ENCODE measurements around the gene PACRG. TPM values are rescaled to one million over a fixed set of nuclear protein-coding genes. Genes with fewer than 3 reads are reported as not detected.

The PACRG gene
- total RNA-seq, 1 donor from 2014 or later: 2.4 TPM

- no peak overlapping the region for H3K4me3 Mint-ChIP-seq (ENCODE audit: low read depth)
- peaks cover 3% of the 10 kb centered on the region for H3K9me3 Mint-ChIP-seq (ENCODE audit: low read depth)
- peaks cover 11% of the 10 kb centered on the region for H3K4me1 Mint-ChIP-seq (ENCODE audit: low read depth)
- DNase-seq (ENCODE audit: low spot score, unreplicated experiment): no peak
- H3K27ac Mint-ChIP-seq: no peak overlapping the region
- H3K36me3 Mint-ChIP-seq (ENCODE audit: insufficient read depth): no peaks in the 10 kb centered on the region
- TF ChIP-seq, protein P1, sequence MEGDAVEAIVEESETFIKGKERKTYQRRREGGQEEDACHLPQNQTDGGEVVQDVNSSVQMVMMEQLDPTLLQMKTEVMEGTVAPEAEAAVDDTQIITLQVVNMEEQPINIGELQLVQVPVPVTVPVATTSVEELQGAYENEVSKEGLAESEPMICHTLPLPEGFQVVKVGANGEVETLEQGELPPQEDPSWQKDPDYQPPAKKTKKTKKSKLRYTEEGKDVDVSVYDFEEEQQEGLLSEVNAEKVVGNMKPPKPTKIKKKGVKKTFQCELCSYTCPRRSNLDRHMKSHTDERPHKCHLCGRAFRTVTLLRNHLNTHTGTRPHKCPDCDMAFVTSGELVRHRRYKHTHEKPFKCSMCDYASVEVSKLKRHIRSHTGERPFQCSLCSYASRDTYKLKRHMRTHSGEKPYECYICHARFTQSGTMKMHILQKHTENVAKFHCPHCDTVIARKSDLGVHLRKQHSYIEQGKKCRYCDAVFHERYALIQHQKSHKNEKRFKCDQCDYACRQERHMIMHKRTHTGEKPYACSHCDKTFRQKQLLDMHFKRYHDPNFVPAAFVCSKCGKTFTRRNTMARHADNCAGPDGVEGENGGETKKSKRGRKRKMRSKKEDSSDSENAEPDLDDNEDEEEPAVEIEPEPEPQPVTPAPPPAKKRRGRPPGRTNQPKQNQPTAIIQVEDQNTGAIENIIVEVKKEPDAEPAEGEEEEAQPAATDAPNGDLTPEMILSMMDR (IDR thresholded peaks at IDR 0.05; ENCODE audit: unreplicated experiment): no peak
- peaks cover 39% of the 10 kb centered on the region for H3K27me3 Mint-ChIP-seq
Observed at GRCh38 chr6:163187606-163188005, 459.8 kb downstream of the PACRG start.

DNA sequence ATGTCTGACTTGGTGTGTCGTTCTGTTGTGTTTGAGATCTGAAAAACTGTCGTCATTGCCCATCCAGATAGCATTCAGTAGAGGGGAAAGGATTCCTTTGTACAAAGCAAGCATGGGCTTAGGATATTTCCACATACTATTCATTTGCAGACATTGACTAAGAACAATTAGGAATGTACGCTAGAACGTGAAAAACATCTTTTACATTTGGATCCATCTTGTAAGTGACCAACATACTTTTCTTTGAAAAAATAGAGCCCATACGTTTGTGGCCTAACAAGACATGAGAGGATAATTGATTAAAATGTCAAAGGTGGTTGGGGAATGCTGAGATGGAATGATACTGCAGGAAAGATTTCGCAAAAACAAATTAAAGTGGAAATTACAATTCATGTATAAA lies 461.0 kb downstream of the PACRG start:
- H3K9me3 Mint-ChIP-seq (ENCODE audit: low read depth): peaks cover 3% of the 10 kb centered on the region
- no peaks in the 10 kb centered on the region for H3K36me3 Mint-ChIP-seq (ENCODE audit: insufficient read depth)
- H3K27ac Mint-ChIP-seq: no peak overlapping the region
- peaks cover 14% of the 10 kb centered on the region for H3K4me1 Mint-ChIP-seq (ENCODE audit: low read depth)
- no peak for DNase-seq (ENCODE audit: low spot score, unreplicated experiment)
- TF ChIP-seq, protein P1 (IDR thresholded peaks at IDR 0.05; ENCODE audit: unreplicated experiment): no peak
- H3K27me3 Mint-ChIP-seq: peaks cover 32% of the 10 kb centered on the region
- H3K4me3 Mint-ChIP-seq (ENCODE audit: low read depth): no peak overlapping the region

GRCh38 chr6:163189609-163190008 lies 461.8 kb downstream of the PACRG start:
- TF ChIP-seq, protein P1 (IDR thresholded peaks at IDR 0.05; ENCODE audit: unreplicated experiment): no peak
- Mint-ChIP-seq H3K27ac (no peak overlapping the region), H3K36me3 (ENCODE audit: insufficient read depth) (no peaks in the 10 kb centered on the region), H3K27me3 (peaks cover 35% of the 10 kb centered on the region), H3K9me3 (ENCODE audit: low read depth) (peaks cover 3% of the 10 kb centered on the region), H3K4me3 (ENCODE audit: low read depth) (no peak overlapping the region), H3K4me1 (ENCODE audit: low read depth) (peaks cover 14% of the 10 kb centered on the region)
- DNase-seq (ENCODE audit: low spot score, unreplicated experiment): no peak

GRCh38 chr6:163190786-163191185 lies 463.0 kb downstream of the PACRG start:
- TF ChIP-seq, protein P1 (IDR thresholded peaks at IDR 0.05; ENCODE audit: unreplicated experiment): no peak
- Mint-ChIP-seq H3K27me3 (peaks cover 40% of the 10 kb centered on the region), H3K4me1 (ENCODE audit: low read depth) (peaks cover 14% of the 10 kb centered on the region), H3K4me3 (ENCODE audit: low read depth) (no peak overlapping the region), H3K36me3 (ENCODE audit: insufficient read depth) (no peaks in the 10 kb centered on the region), H3K27ac (no peak overlapping the region), H3K9me3 (ENCODE audit: low read depth) (peaks cover 3% of the 10 kb centered on the region)
- DNase-seq (ENCODE audit: low spot score, unreplicated experiment): no peak

DNA sequence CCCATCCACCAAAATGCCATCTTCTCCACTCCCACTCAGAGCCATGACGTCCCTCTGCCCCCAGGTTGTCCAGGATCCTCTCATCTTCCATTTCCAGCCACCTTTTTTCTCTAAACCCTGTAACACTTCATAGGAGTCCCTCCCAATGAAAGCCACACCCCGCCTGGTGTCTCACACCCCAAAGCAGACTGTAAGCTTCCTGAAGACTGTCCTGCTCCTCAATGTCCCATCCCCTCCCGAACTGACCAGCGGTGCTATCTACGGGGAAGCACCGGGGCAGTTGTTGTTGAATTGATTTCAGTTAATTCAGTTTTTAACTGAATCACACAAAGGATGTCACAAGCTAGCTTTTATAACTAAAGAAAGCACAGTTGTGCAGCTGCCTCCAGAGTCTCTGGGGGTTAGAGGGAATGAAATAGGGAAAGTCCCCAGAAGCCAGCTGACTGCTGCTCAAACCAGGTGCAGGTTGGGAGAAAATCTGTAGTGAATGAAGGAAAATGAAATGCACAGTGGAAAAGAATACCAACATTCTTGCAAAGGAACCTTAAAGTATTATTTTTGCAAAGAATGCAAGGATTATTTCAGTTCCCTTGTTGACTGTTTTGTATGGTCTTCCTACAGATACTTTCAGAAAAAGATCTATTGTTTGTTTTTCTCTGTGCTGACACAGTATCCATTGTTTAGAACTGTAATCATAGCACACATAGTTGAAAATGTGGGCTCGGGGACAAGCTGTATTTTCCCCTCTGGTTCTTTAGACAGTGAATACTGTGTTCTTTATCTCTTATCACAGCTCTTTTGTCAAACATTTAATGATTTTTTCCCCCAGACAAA lies 464.1 kb downstream of the PACRG start:
- Mint-ChIP-seq H3K27ac (peak overlapping the region; percentile 26), H3K27me3 (peaks cover 45% of the 10 kb centered on the region)
- DNase-seq (ENCODE audit: low spot score, unreplicated experiment): no peak

More for the DNA sequence above, 464.1 kb downstream of the PACRG start:
- TF ChIP-seq, protein P1 (IDR thresholded peaks at IDR 0.05; ENCODE audit: unreplicated experiment): no peak
- H3K4me3 Mint-ChIP-seq (ENCODE audit: low read depth): no peak overlapping the region
- peaks cover 14% of the 10 kb centered on the region for H3K4me1 Mint-ChIP-seq (ENCODE audit: low read depth)
- H3K9me3 Mint-ChIP-seq (ENCODE audit: low read depth): peaks cover 6% of the 10 kb centered on the region
- no peaks in the 10 kb centered on the region for H3K36me3 Mint-ChIP-seq (ENCODE audit: insufficient read depth)

Measured in progenitor cell of endocrine pancreas (in vitro differentiated cells).